K562 (cell line): Measurements from ENCODE around the gene ERG28. TPM values are rescaled to one million over a fixed set of nuclear protein-coding genes. Genes with fewer than 3 reads are reported as not detected.

Experiments
- ATAC-seq: fragments of 200-7000 bp; cut with Tn5 transposase; 3 replicates; pipeline ENCODE4 v1.9.1; 2020; ENCODE audit warnings: moderate library complexity
- BruUV-seq: library from RNA; stranded (reverse); fragments of 400-500 nt; replicated peaks from 2 replicates; lab custom pipeline; 2021; lab: Mats Ljungman, UMichigan
- CTCF ChIA-PET: fragments of 300-600 bp; formaldehyde crosslinking; extraction: SDS; loops from one replicate; lab custom pipeline; 2021; ENCODE audit warnings: low intra/inter-chr PET ratio; lab: Yijun Ruan, JAX
- POLR2A ChIA-PET: fragments of 300-600, 350-650 bp; sonication (Branson Sonifier 250); formaldehyde crosslinking; extraction: SDS; loops from one replicate; lab custom pipeline; 2021; ENCODE audit warnings: antibody characterized with exemption, inconsistent platforms; lab: Yijun Ruan, JAX
- DNase-seq, 4 experiments: peaks; one replicate each; pipeline versions ENCODE4 v3.0.0 to v3.0.0-alpha.2; 2011 to 2018; ENCODE audit warnings: low spot score in 3 of 4, mixed read lengths in 3 of 4; ENCODE audit errors: extremely low read depth in 1 of 4
- FAIRE-seq: peaks from 2 replicates; lab custom pipeline; 2011; peaks lifted over from hg19 to GRCh38; lab: Jason Lieb, UNC
- H2AFZ ChIP-seq: 2 replicates; pipeline ENCODE4 v1.6.0; 2011; ENCODE audit warnings: low read depth, low read length, control low read depth, inconsistent platforms
- H3K27ac ChIP-seq: fragments of 200-600 bp; 3 replicates; pipeline ENCODE4 v1.8.0; 2011; ENCODE audit warnings: low read depth, mild to moderate bottlenecking, control low read depth, inconsistent platforms, low read length, moderate library complexity, mixed read lengths; ENCODE audit errors: extremely low read depth
- H3K27me3 ChIP-seq, 2 experiments: fragments of 300-600 bp in 1 of 2; 2 replicates in 1 of 2; 3 replicates in 1 of 2; pipeline versions ENCODE4 v1.6.0 to v1.8.0; 2011; ENCODE audit warnings: inconsistent platforms in 2 of 2, low read length in 2 of 2, mild to moderate bottlenecking in 1 of 2, mixed read lengths in 1 of 2, moderate library complexity in 1 of 2; ENCODE audit not compliant: control insufficient read depth in 2 of 2, insufficient read depth in 2 of 2
- H3K36me3 ChIP-seq: fragments of 300-600 bp; 3 replicates; pipeline ENCODE4 v1.8.0; 2011; ENCODE audit warnings: mild to moderate bottlenecking, low read length, inconsistent platforms; ENCODE audit not compliant: control insufficient read depth, insufficient read depth
- H3K4me1 ChIP-seq, 2 experiments: fragments of 200-600 bp in 1 of 2; replicated peaks in 1 of 2; 2 replicates in 1 of 2; 3 replicates in 1 of 2; pipeline versions ENCODE4 v1.5.1 to v1.8.0; 2011; ENCODE audit warnings: inconsistent platforms in 2 of 2, low read length in 2 of 2, mild to moderate bottlenecking in 1 of 2, mixed read lengths in 1 of 2, moderate library complexity in 1 of 2; ENCODE audit not compliant: control insufficient read depth in 2 of 2, insufficient read depth in 2 of 2
- H3K4me2 ChIP-seq: 2 replicates; pipeline ENCODE4 v1.6.1; 2011; ENCODE audit warnings: low read length, control low read depth, inconsistent platforms, mixed read lengths; ENCODE audit not compliant: insufficient read depth
- H3K4me3 ChIP-seq: fragments of 200-600 bp; sonication (generic), shearing (Covaris generic); 2 replicates; pipeline ENCODE4 v1.5.1; 2016; ENCODE audit warnings: control low read depth, inconsistent platforms
- H3K79me2 ChIP-seq: fragments of 200-600 bp; 3 replicates; pipeline ENCODE4 v1.8.0; 2011; ENCODE audit warnings: low read length, inconsistent platforms; ENCODE audit not compliant: control insufficient read depth, insufficient read depth
- H3K9ac ChIP-seq, 2 experiments: 2 replicates each; pipeline versions ENCODE4 v1.6.0 to v1.6.1; 2011; ENCODE audit warnings: low read depth in 2 of 2, low read length in 2 of 2, control low read depth in 1 of 2, inconsistent platforms in 1 of 2, mild to moderate bottlenecking in 1 of 2, mixed read lengths in 1 of 2; ENCODE audit not compliant: insufficient read depth in 1 of 2
- H3K9me1 ChIP-seq: one replicate; pipeline ENCODE4 v1.6.0; 2011; ENCODE audit warnings: inconsistent platforms, mild to moderate bottlenecking, low read length, moderate library complexity; ENCODE audit not compliant: control insufficient read depth, insufficient read depth
- H3K9me3 ChIP-seq: replicated peaks from 2 replicates; pipeline ENCODE4 v1.5.1; 2011; ENCODE audit warnings: low read depth, low read length, inconsistent platforms; ENCODE audit not compliant: control insufficient read depth, insufficient read depth
- H4K20me1 ChIP-seq: replicated peaks from 2 replicates; pipeline ENCODE4 v1.6.1; 2011; ENCODE audit warnings: low read length, inconsistent platforms, mixed read lengths; ENCODE audit not compliant: control insufficient read depth, insufficient read depth
- CBFA2T3 ChIP-seq: fragments of 450-650 bp; IDR thresholded peaks from 2 replicates; pipeline ENCODE4 v1.6.1; 2017
- HMGXB4 ChIP-seq: sonication (generic); formaldehyde crosslinking; IDR thresholded peaks from 2 replicates; pipeline ENCODE4 v1.8.1; 2023; ENCODE audit warnings: mild to moderate bottlenecking, missing genetic modification reagents
- POLR2B ChIP-seq: fragments of 450-650 bp; IDR thresholded peaks from 2 replicates; pipeline ENCODE4 v1.6.1; 2018; ENCODE audit warnings: low read depth; ENCODE audit not compliant: partially characterized antibody
- PPARD ChIP-seq: fragments of 250-450 bp; sonication (Bioruptor Pico); IDR thresholded peaks from 2 replicates; pipeline ENCODE4 v1.8.0; 2022; ENCODE audit warnings: inconsistent platforms, mild to moderate bottlenecking, moderate library complexity
- SRSF7 ChIP-seq: fragments of 200-400 bp; formaldehyde crosslinking; optimal IDR thresholded peaks from 2 replicates; pipeline ENCODE3; 2017; ENCODE audit warnings: mild to moderate bottlenecking, low read depth, low read length
- U2AF1 ChIP-seq: fragments of 200-400 bp; formaldehyde crosslinking; optimal IDR thresholded peaks from 2 replicates; pipeline ENCODE3; 2017; ENCODE audit warnings: mild to moderate bottlenecking, low read depth, low read length, moderate library complexity
- ZFPM2 ChIP-seq: fragments of 250-450 bp; sonication (Bioruptor Pico); IDR thresholded peaks from 2 replicates; pipeline ENCODE4 v1.5.1; 2022; ENCODE audit warnings: mild to moderate bottlenecking
- WGBS: fragments of 100-300 bp; shearing (Covaris generic); methylation state at CpG from one replicate; pipeline ENCODE4 v1.1.6; 2016; ENCODE audit warnings: low coverage, mixed read lengths; ENCODE audit not compliant: insufficient coverage; ENCODE audit errors: missing lambda C conversion rate; 5-methylcytosine and 5-hydroxymethylcytosine counted together
- in situ Hi-C: fragments of 300-500 bp; cut with MboI; formaldehyde crosslinking; loops from 4 replicates; pipeline ENCODE4 v1.15.0; 2018; ENCODE audit warnings: inconsistent platforms, mixed read lengths
- intact Hi-C: fragments of 100-400 bp; cut with micrococcal nuclease; formaldehyde crosslinking; loops from 2 replicates; pipeline ENCODE4 v1.14.2; 2022
- polyA plus RNA-seq, 8 experiments: library from polyadenylated mRNA; depleted of rRNA in 4 of 8; stranded (reverse) in 5 of 8; unstranded in 3 of 8; fragments of >200 nt; fragmentation: Nextera tagmentation in 2 of 8; fragmentation: Illumina TruSeq in 1 of 8; extraction: Ambion mirVana in 2 of 8; extraction: Trizol in 1 of 8; gene quantifications; 2 replicates each; pipeline versions ENCODE4 v1.2.1 to v1.2.3, GENCODE V29; 2011 to 2014; ENCODE audit warnings: inconsistent platforms in 1 of 8, missing spikeins in 1 of 8
- total RNA-seq, 7 experiments: library from RNA; depleted of rRNA in 6 of 7; stranded (reverse); fragments of >200 nt in 6 of 7; fragmentation: Illumina TruSeq in 2 of 7; extraction: Trizol in 2 of 7; gene quantifications; 2 replicates each; pipeline versions ENCODE4 v1.2.1 to v1.2.3, GENCODE V29; 2011 to 2021; ENCODE audit warnings: low replicate concordance in 1 of 7
- TF ChIP-seq, protein P1 (sequence below): IDR thresholded peaks from 2 replicates; pipeline ENCODE4 v1.6.1; 2012; ENCODE audit warnings: low read depth, low read length, improper control_type of control experiment, borderline replicate concordance
- TF ChIP-seq, protein P2 (sequence below): fragments of 450-650 bp; formaldehyde crosslinking; IDR thresholded peaks from 2 replicates; pipeline ENCODE4 v1.4.0; 2020; ENCODE audit warnings: mild to moderate bottlenecking, mixed read lengths

ERG28 gene
- total and polyA plus RNA-seq, 9 of the 15 experiments (the other 6 are each of a cell fraction or from before 2014, with no cell fraction given) = 3.1 to 34.2 (median 14.2) TPM

DNA sequence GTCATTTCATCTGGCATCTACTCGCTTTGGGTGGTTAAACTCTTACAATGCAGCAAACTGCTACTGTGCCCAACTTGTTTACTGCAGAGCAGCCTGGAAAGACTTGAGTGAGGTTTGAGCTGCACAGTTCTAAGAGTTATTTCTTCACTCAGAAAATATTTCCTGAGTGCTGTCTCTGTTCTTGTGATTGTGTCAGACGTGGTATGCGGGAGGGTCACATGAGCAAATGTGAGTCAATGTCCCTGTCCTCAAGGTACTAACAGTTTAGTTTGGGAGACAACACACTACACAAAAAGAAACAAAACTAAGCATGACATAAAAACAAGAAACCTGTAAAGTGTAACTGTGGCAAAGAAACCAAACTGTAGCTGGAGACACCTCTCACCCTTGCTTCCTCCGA lies 49.8 kb downstream of the ERG28 start:
- ChIA-PET POLR2A (interaction anchor here (1.4 kb wide), 1 partner anchor 17 kb away, joined by 4 read pairs; no protein-coding TSS in a partner anchor), CTCF (no interaction called here)
- 0% methylated on average over 4 of the region's 4 CpGs for WGBS
- H3K36me3 ChIP-seq = no peaks in the 10 kb centered on the region
- intact Hi-C loops (no loop called here), in situ Hi-C loops (no loop called here)
- no peak overlapping the region for H3K4me2 ChIP-seq
- ATAC-seq (no peak), DNase-seq (no peak), FAIRE-seq (no peak)
- H3K27ac ChIP-seq = no peak overlapping the region
- H3K9ac ChIP-seq = no peak overlapping the region
- TF ChIP-seq PPARD (CRISPR knock-in tag) = no peak
- no peak for TF ChIP-seq HMGXB4 (CRISPR knock-in tag)
- TF ChIP-seq, protein P1, sequence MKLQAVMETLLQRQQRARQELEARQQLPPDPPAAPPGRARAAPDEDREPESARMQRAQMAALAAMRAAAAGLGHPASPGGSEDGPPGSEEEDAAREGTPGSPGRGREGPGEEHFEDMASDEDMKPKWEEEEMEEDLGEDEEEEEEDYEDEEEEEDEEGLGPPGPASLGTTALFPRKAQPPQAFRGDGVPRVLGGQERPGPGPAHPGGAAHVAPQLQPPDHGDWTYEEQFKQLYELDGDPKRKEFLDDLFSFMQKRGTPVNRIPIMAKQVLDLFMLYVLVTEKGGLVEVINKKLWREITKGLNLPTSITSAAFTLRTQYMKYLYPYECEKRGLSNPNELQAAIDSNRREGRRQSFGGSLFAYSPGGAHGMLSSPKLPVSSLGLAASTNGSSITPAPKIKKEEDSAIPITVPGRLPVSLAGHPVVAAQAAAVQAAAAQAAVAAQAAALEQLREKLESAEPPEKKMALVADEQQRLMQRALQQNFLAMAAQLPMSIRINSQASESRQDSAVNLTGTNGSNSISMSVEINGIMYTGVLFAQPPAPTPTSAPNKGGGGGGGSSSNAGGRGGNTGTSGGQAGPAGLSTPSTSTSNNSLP = no peak
- TF ChIP-seq POLR2B = no peak
- no peak for TF ChIP-seq CBFA2T3
- TF ChIP-seq ZFPM2 (CRISPR knock-in tag) = no peak
- TF ChIP-seq, protein P2, sequence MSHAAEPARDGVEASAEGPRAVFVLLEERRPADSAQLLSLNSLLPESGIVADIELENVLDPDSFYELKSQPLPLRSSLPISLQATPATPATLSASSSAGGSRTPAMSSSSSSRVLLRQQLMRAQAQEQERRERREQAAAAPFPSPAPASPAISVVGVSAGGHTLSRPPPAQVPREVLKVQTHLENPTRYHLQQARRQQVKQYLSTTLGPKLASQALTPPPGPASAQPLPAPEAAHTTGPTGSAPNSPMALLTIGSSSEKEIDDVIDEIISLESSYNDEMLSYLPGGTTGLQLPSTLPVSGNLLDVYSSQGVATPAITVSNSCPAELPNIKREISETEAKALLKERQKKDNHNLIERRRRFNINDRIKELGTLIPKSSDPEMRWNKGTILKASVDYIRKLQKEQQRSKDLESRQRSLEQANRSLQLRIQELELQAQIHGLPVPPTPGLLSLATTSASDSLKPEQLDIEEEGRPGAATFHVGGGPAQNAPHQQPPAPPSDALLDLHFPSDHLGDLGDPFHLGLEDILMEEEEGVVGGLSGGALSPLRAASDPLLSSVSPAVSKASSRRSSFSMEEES (CRISPR knock-in tag) = no peak
- no peak for TF ChIP-seq SRSF7
- TF ChIP-seq U2AF1 = no peak
- no peaks in the 10 kb centered on the region; a peak in 1 of 5 replicates for H3K4me1 ChIP-seq
- H3K9me3 ChIP-seq = no peaks in the 10 kb centered on the region
- H3K27me3 ChIP-seq = peaks cover 8 to 46% of the 10 kb centered on the region in 2 experiments; a peak in 4 of 5 replicates
- no peak overlapping the region for H3K4me3 ChIP-seq
- no peaks in the 10 kb centered on the region for H3K9me1 ChIP-seq
- no TSS peak for BruUV-seq
- no peaks in the 10 kb centered on the region for H4K20me1 ChIP-seq
- no peak overlapping the region for H2AFZ ChIP-seq
- no peaks in the 10 kb centered on the region for H3K79me2 ChIP-seq
